Middle frontal gyrus (tissue), 1 donor: ENCODE data around the gene KANSL1.
A peak's percentile ranks its signal among the peaks of the same experiment; 100 is the strongest.
"Not testable (repeated sequence)": the region's sequence is repeated elsewhere in the genome, so short reads cannot be mapped to it uniquely, and the experiment has no call there.

Experiments
- DNase-seq: peaks from one replicate; pipeline ENCODE4 v3.0.0-alpha.2; 2015; ENCODE audit warnings: low spot score; ENCODE audit errors: extremely low spot score

KANSL1 gene

DNA sequence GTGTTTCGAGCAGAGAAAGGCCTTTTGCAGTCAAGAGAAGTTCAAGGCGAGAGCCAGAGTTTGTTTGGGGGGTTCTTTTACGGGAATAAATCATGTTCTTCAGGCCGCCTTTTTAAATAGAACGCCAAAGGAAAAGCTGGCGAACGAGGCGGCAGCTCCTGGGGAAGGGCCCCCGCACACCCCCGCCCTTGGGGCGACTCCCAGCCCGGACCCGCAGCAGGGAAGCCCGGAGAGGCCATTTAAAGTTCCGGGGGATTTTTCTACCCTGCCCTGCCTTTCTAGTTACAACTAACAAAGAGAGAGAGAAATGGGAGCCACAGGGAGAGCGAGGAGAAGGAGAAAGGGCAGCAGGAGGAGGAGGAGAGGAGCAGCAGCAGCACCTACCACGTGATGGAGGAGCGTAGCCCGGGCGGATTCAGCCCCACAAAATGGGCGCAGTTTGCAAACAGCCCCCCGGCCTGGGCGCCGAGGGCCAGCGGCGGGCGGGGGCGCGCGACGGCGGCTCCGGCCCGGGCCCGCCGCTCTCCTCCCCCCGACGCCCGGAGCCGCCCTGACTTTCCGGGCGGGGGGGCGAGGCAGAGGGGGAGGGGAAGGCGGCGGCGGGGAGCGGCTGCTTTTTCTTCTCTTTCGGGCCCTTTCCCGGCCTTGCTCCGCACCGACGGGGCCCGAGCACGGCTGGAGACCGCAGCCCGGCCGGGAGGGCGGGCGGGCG is 634 bp downstream of the KANSL1 start:
- DNase-seq = peak; percentile 71

GRCh38 chr17:46192189-46192438 is 1.1 kb downstream of the KANSL1 start:
- no peak for DNase-seq

DNA sequence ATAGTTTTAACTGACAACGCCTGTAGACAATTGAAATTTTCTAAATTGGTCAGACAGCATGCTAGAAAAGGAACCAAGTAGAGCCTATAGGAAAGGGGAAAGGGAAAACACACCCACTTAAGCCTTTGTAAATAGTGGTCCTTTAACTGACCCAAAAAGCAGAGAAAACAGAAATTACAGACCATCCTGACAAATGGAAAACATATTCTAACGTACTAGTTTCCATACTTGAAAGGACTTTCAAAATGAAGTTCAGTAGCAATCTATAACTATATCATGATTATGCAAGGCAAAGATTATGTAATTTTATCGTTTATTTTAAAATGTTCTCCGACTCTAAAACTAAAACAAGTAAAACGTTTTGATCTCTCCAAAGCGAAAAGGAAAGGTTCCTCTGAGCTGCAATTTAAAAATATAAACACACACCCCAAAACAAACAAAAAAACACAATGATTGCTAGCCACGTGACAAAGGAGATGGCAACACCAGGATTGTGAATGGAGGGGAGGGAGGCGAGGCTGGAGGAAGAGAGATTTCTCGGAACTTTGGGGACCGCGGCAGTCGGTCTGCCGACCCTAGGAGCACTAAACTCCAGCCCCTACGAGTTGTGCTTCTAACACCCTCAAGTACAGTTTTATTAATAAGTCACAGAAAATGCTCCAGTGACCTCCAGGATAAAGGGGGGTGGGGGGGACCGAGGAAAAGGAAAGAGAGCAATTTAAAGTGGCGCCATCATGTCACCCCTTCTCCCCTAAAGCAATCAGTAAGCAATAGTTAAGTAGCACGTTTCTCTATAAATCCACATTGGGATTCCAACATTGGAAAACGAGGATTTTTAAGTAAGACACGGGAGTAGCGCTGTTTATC is 1.7 kb downstream of the KANSL1 start:
- DNase-seq = peak; percentile 59

GRCh38 chr17:46190763-46191162 is 2.5 kb downstream of the KANSL1 start:
- DNase-seq = no peak

- not testable (repeated sequence) for DNase-seq
Measured at GRCh38 chr17:46186827-46187235, 6.4 kb downstream of the KANSL1 start.

DNA sequence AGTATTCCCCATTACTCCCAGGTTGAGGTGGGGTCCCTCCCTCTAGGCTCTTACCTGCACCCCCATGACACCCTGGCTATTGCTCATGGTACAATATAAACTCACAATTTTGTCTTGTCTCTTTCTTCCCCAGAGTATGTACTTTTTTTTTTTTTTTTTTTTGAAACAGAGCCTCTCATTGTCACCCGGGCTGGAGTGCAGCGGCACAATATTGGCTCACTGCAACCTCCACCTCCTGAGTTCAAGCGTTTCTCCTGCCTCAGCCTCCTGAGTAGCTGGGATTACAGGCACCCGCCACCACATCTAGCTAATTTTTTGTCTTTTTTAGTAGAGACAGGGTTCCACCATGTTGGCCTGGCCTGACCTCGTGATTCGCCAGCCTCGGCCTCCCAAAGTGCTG is 8.5 kb downstream of the KANSL1 start:
- DNase-seq = no peak

- not testable (repeated sequence) for DNase-seq
Measured at GRCh38 chr17:46183383-46183782, 9.8 kb downstream of the KANSL1 start.

DNA sequence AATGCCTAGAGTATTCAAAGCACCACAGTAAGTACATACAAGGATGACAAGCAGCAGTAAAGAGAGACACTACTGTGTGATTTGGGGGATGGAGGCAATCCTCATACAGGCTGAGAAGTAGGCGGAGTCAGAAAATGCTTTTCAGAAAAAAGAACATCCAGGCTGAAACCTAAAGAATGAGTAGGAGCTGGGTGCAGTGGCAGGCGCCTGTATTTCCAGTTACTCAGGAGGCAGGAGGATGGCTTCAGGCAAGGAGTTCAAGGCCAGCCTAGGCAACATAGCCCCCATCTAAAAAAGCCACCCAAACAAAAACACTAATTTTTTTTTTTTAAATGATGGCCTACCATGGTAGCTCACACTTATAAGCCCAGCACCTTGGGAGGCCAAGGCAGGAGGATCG is 10.3 kb downstream of the KANSL1 start:
- no peak for DNase-seq

- no peak for DNase-seq
Measured at GRCh38 chr17:46181940-46182339, 11.3 kb downstream of the KANSL1 start.

GRCh38 chr17:46181316-46181715 is 11.9 kb downstream of the KANSL1 start:
- not testable (repeated sequence) for DNase-seq

DNA sequence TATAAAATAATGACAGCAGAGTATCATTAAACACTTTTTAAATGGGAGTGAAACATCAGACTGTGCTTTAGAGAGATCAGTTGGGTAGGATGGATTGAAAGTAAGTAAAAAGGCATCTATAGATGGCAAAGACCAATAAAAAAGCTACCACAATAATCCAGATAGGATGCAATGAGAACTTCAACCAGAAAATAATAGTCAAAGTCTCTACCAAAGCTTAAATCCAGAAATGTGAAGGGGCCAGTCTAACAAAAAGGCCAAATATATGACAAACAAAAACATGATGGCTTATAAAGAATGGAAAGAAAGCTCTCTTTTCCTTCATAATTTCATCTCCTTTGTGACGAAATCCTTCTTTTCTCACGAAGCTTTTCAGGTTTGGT is 12.3 kb downstream of the KANSL1 start:
- DNase-seq = no peak

- not testable (repeated sequence) for DNase-seq
Measured at GRCh38 chr17:46180185-46180891, 12.9 kb downstream of the KANSL1 start.

DNA sequence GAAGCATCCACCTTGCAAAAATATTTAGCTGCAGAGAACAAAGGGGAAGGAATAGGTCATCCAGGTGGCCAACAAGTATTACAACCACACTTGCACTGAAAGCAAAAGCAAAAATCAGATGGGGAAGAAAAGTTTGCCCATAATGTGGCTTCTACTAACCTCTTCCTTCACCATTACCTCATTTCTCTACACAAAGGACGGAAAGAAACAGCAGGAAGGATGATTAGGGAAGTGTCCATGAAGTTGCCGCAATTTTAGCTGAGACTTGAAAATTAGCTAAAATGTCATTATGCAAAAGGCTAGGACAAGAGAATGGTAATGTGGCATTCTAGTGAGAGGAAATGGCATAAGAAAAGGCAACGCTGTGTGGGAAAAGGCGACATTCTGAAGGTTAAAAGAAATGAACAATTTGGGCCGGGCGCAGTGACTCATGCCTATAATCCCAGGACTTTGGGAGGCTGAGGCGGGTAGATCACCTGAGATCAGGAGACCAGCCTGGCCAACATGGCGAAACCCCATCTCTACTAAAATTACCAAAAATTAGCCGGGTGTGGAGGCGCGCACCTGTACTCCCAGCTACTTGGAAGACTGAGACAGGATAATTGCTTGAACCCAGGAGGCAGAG is 13.7 kb downstream of the KANSL1 start:
- no peak for DNase-seq

DNA sequence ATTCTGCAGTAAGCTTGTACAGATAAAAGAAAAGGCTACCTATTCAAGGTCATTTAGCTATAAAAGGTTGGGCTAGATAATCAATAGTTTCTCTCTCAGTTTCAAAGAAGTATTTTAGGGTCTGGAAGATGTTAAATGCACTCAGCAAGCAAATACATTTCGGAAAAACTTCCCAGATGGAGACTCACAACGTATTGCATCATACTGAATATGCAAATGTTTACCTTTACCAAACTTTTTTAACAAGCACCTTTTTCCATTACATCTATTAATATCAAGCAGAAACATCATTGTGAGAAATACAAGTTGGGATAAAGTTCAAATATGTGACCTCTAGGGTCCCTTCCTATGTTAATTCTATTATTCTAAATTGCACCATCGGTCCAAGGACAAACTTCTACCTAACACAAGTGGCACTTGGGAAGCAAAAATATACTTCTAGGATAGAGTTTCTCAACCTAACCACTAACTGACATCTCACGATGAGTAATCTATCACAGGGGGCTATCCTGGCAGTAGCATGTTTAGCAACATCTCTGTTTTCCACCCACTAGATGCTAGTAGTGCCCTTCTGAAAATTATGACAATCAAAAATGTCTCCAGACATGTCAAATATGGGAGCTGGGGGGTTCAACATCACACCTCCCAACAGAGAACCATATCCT is 14.5 kb downstream of the KANSL1 start:
- no peak for DNase-seq

- DNase-seq = no peak
Measured at GRCh38 chr17:46176975-46177374, 16.3 kb downstream of the KANSL1 start.

- DNase-seq = no peak
Measured at GRCh38 chr17:46175891-46176290, 17.3 kb downstream of the KANSL1 start.

DNA sequence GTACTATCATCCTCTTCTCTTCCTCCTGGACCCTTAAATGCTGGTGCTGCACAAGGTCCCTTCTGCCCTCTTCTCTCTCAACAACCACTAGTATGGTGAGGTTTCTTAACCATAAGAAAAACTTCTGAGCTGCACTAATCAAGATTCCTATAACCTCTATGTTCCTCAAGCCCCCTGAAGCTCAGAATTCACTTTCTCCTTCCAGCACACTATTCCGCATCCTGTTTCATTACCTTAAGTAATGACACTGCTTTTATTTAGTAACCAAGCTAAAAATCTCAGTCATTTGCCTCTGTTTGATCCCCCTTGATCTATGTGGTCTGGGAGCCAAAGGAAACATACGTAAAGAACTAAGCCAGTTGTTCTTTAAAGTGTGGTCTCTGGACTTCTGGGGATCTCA is 20.1 kb downstream of the KANSL1 start:
- no peak for DNase-seq

DNA sequence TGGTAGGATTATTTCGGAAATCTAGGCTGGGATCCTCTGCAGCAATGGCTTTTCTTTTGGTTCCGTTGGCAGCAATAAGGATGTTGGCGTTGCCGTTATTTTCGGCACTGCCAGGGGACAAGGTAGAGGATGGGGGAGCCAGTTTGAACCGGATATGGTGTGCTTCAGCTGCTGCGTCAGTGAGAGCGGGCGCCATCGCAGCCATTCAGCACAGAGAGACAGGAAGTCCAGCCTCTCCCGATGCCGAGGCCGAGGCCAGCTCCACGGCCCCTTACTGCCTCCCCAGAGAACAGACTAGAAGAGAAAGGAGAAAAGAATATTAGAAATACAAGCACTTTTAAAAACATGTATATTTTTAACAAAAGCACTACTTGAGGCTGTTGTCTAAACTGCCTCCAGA is 21.3 kb downstream of the KANSL1 start:
- DNase-seq = no peak

DNA sequence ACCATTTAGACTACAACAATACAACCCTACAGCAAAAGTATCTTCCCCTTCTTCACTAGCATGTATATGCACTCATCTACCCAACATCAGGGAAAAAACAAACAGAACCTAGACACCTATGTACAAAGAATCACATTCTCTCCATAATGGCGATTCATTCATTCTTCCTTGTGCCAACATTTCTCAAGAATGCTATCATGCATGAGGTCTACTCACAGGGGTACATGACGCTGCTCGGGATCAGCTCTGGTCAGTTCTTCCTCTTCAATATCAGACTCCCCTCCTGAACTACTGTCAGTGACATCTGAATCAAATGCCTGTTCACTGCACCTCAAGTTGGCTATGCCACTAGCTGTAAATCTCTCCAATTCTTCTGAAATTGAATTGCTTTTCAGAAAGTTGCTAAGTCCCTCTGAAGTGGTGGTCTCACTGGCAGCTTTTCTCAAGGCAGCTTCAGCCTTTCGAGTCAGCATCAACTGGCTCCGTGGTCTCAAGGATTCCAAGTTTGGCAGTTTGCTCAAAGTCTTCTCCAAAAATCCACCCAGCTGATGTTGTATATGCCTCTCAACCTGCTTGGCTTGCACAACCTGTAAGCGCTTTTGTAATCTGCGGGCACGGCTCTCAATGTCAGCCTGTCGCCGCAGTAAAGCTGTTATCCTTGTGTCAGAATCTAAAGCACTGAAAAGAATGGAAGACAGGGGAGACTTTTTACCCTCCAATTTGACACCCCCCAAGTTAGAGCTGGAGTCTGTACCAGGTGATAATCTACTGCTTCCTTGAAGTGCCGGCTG is 22.4 kb downstream of the KANSL1 start:
- no peak for DNase-seq

DNA sequence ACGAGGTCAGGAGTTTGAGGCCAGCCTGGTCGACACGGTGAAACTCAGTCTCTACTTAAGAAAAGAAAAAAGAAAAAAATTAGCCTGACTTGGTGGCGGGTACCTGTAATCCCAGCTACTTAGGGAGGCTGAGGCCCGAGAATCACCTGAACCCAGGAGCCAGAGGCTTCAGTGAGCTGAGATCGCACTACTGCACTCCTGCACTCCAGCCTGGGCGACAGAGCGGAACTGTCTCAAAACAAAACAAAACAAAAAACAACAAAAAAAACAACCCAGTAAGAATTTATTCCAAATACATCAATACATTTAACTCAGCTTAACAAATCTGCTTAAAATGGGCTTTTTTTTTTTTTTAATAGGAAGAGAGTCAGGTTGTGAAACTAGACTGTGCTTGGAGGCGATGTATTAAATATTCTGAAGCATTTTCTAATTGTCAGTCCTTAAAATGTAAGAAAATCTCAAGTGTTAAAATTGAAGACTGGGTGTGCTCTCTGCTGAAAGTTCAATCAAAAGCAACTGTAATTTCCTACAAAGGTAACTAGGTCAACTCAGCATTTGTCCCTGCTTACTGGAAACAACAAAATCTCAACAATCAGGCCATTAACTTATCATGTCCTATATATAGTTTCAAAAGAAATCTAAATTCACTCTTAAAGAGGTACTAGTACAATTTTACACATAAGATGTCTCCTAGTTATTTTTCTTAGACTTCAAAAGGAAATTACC is 23.2 kb downstream of the KANSL1 start:
- DNase-seq = no peak
